Stimulated activated CD4-positive, alpha-beta T cell treated with anti-CD3 and anti-CD28 coated beads, Interleukin-12 subunit alpha, Interleukin-12 subunit beta, amount 100 ng/mL, for 24 hours (primary cell): Measurements from ENCODE around the gene PFN2.
"Not testable (repeated sequence)": the region's sequence is repeated elsewhere in the genome, so short reads cannot be mapped to it uniquely, and the experiment has no call there.

ENCODE experiments used
- DNase-seq, 2 experiments: peaks; one replicate each; pipeline ENCODE4 v3.0.0-alpha.2; 2020; ENCODE audit warnings: low read depth in 2 of 2

PFN2 gene

DNA sequence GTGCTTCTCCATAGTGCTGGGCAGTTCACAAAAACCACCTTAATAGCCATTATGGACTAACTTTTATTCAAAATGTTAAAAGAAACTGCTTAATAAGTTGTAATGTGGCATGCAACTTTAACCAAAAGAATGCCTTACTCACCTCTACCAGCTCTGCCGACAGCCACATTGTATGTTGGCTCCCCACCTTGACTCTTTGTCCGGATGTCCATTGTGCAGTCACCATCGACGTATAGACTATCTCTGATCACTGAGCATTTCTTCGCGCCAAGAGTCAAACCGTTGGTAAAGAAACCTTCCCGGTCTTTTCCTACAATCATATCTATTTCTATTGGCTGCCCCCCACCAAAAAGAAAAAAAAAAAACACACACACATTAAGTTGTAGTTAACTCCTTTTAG lies 2.5 kb downstream of the PFN2 start:
- no peak for DNase-seq

DNA sequence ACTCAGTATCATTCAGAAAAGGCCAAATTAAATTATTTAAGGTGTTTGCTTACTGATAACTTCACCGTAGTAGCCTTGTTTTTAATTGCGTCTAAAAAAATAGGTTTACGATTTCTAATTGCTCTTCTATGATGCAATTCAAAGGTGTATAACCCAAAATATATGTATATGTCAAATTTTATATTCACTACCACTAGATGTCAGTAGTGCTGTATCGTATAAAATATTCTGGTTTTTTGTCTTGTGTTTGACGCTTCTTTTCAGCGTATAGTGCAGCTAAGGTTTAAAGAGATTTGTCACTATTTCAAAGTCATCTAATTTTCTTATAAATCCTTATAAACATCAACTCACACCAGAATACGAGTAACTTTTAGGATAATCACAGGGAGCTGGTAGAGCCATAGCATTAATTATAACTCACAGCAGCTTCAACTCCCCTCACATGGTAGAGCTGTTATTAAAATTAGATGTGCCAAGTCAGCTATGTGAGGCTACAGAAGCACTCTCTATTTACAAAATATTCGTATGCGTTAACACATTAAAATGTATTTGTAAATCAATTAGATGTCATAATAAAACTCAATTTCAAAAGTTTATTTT lies 3.5 kb downstream of the PFN2 start:
- no peak for DNase-seq

DNA sequence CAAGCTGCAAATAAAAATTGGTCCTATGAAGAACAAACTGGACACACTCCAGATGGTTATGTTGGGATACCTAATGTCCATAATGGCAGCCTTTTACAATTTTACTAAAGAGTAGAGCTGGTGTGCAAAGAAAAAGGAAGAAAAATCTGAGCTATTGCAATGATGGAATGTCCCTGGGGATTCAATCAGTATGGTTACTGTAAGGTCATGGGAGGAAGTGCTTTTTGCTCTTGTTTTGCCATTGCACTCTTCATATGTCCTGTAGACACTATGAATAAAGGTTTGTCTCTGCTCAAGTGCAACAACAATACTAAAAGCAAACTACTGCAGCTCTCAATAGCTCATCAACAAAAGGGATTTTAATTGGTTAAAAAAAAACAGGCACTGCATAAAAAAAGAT lies 5.4 kb downstream of the PFN2 start:
- DNase-seq = no peak

DNA sequence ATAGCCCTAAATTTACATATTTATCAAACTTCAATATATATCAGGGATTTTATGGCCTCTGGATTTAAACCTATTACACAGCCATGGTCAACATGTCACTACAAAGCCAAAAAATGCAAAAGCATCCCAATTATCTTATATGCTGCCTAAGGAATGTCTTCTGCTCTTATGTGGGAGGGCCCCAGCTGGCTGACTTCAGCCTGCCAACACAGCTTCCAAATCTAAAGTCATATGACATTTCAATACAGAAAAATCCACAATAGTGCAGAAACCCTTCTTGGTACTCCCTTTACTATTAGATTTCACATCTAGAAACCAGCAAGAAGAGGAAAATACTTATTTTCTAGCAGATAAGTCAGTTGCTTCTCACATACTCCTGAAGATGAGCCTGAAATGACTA lies 6.4 kb downstream of the PFN2 start:
- DNase-seq = no peak

DNA sequence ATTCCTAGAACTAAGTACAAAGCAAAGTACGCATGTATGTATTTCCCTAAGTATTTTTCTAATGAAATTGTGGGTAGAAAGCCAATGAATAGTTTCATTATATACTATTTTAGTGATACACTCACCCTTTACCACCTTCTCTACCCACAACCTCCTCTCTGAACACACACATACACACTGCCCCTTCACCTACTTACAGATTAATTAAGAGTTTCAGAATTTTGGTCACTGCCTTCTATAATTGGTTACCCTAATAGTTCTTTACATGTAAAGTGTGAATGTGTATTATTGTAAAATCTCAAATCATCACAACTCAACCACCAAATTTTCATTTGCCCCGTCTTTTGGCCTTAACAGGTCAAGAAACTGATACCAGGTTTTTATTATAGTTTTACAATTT lies 7.2 kb downstream of the PFN2 start:
- no peak for DNase-seq

- no peak for DNase-seq
Observed at GRCh38 chr3:149959443-149959842, 11.3 kb downstream of the PFN2 start.

- no peak for DNase-seq
Observed at GRCh38 chr3:149958171-149958796, 12.4 kb downstream of the PFN2 start.

GRCh38 chr3:149957361-149958125 lies 13.2 kb downstream of the PFN2 start:
- no peak for DNase-seq

GRCh38 chr3:149955449-149955848 lies 15.2 kb downstream of the PFN2 start:
- no peak for DNase-seq

DNA sequence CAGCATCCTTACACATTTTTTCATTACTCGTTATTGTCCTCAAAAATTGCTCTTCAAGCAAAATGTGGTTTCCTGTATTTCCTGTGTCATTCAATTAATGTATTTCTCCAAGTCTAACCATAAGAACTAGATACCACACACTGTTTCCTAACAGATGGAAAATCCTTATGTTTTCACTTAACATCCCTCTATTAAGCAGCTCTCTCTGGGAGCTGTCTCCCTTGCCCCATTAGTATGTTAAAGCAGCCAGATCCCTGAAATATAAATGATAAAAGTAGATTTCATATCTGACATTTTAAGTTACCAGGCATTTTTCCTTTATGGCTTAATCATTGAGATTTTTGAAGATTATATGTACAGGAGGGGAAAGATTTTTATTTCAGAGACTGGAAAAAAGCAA lies 15.9 kb downstream of the PFN2 start:
- DNase-seq = no peak

- no peak for DNase-seq
Observed at GRCh38 chr3:149949181-149949580, 21.5 kb downstream of the PFN2 start.

DNA sequence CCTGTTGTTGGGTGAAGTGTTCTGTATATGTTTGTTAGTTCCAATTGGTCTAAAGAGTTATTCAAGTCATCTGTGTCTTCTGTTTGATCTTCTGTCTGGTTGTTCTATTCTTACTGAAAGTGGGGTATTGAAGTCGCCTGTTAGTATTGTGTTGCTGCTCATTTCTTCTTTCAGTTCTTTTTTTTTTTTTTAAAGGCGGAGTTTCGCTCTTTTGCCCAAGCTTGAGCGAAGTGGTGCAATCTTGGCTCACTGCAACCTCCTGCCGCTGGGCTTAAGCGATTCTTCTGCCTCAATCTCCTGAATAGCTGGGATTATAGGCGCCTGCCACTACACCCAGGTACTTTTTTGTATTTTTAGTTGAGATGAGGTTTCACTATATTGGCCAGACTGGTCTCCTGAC lies 23.5 kb downstream of the PFN2 start:
- DNase-seq = no peak

DNA sequence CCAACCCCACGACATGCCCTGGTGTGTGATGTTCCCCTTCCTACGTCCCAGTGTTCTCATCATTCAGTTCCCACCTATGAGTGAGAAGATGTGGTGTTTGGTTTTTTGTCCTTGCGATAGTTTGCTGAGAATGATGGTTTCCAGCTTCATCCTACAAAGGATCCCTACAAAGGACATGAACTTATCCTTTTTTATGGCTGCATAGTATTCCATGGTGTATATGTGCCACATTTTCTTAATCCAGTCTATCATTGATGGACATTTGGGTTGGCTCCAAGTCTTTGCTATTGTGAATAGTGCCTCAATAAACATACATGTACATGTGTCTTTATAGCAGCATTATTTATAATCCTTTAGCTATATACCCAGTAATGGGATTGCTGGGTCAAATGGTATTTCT lies 26.7 kb downstream of the PFN2 start:
- DNase-seq = not testable (repeated sequence)

- no peak for DNase-seq
Observed at GRCh38 chr3:149942409-149942808, 28.3 kb downstream of the PFN2 start.

GRCh38 chr3:149941946-149942345 lies 28.7 kb downstream of the PFN2 start:
- no peak for DNase-seq

DNA sequence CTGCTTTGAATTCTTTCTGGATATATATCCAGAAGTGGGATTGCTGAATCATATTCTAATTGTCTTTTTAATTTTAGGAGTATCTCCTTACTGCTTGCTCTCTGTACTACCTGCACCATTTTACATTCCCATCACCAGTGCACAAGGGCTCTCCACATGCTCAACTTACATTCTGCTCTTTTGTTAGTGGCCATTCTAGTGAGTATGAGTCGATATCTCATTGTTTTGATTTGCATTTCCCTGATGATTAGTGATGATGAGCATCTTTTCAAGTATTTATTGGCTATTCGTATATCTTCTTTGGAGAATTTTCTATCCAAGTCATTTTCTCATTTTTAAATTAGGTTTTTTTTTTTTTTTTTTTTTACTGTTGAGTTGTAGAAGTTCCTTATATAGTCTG lies 29.5 kb downstream of the PFN2 start:
- DNase-seq = no peak

- DNase-seq = not testable (repeated sequence)
Observed at GRCh38 chr3:149938392-149939055, 32.2 kb downstream of the PFN2 start.

DNA sequence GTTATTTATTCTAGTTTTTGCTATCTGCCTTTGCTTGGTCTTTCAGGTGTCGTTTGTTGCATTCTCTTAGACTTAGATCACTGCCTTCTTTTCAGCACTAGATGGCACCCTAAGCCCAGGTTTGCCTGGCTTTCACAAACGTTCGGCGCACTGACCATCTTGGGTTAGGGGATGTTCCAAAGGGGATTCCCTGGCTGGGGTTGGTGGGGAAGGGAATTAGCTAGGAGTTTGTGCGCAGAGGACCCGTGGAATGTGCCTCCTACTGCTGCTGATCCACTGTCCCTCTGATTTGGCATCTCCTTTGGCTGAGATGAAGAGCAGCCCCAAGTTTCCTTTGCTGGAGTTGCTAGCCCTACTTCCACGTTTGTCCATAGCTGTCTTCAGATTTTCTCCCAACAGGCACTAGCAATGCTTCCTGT lies 33.9 kb downstream of the PFN2 start:
- peak in 1 of 2 experiments; percentile 1 for DNase-seq

DNA sequence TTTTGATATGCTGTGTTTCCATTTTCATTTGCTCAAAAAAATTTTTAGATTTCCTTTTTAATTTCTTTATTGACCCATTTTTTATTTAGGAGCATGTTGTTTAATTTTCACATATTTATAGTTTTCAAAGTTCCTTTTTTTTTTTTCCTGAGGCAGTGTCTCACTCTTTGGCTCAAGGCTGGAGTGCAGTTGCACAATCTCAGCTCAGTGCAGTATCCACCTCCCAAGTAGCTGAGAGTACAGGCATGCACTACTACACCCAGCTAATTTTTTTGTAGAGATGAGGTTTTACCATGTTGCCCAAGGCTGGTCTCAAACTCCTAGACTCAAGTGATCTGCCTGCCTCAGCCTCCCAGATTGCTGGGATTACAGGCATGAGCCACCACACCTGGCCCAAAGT lies 36.2 kb downstream of the PFN2 start:
- DNase-seq = no peak

GRCh38 chr3:149933858-149934257 lies 36.8 kb downstream of the PFN2 start:
- DNase-seq = no peak

DNA sequence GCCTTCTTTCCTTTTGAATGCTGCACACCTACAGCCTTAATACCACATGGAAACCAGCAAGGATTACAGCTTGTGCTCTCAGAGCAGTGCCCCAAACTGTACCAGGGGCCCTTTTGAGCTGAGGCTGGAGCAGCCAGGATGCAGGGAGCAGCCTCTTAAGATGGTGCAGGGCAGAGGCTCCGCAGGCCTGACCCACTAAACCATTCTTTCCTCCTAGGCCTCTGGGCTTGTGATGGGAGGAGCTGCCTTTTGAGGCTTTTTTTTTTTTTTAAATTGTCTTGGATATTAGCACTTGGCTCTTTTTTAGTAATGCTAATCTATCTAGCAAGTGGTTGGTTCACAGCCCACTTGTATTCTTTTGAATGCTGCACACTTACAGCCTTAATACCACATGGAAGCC lies 37.7 kb downstream of the PFN2 start:
- DNase-seq = no peak

DNA sequence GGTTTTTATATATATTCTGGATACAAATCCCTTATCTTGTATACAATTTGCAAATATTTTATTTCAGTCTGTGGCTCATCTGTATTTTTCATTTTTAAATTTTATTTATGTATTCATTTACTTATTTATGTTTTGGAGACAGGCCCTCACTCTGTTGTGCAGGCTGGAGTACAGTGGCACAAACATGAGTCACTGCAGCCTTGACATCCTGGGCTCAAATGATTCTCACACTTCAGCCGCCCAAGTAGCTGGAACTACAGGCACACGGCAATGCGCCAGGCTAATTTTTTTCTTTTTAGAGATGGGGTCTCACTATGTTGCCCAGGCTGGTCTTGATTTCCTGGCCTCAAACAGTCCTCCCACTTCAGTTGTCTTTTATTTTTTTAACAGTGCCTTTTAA lies 50.6 kb downstream of the PFN2 start:
- DNase-seq = no peak

GRCh38 chr3:149919509-149919908 lies 51.2 kb downstream of the PFN2 start:
- no peak for DNase-seq
